Liver (tissue), 3 donors: ENCODE data around the gene FBN1.

Experiments
- ATF3 ChIP-seq: IDR thresholded peaks from 2 replicates; pipeline ENCODE4 v1.6.1; 2016; ENCODE audit warnings: antibody characterized with exemption
- CTCF ChIP-seq: fragments of 150-350 bp; IDR thresholded peaks from 2 replicates; pipeline ENCODE4 v1.5.1; 2017; ENCODE audit warnings: improper control_type of control experiment, low read depth, low read length; ENCODE audit not compliant: missing input control
- EGR1 ChIP-seq, 2 donors: IDR thresholded peaks; 2 replicates each; pipeline ENCODE4 v1.6.1; 2016 to 2018; ENCODE audit warnings: antibody characterized with exemption in 2 of 2, low read depth in 2 of 2
- FOXA2 ChIP-seq: IDR thresholded peaks from 2 replicates; pipeline ENCODE4 v1.6.1; 2016; ENCODE audit warnings: antibody characterized with exemption
- RAD21 ChIP-seq, 2 donors: IDR thresholded peaks; 2 replicates each; pipeline ENCODE4 v1.6.1; 2016; ENCODE audit warnings: antibody characterized with exemption in 2 of 2, mild to moderate bottlenecking in 2 of 2
- RXRA ChIP-seq, 2 donors: IDR thresholded peaks; 2 replicates each; pipeline ENCODE4 v1.6.1; 2017 to 2018; ENCODE audit warnings: antibody characterized with exemption in 2 of 2, mild to moderate bottlenecking in 1 of 2
- TAF1 ChIP-seq: conservative IDR thresholded peaks from 2 replicates; pipeline ENCODE4 v1.6.1; 2016; ENCODE audit warnings: antibody characterized with exemption, mild to moderate bottlenecking
- ZBTB33 ChIP-seq: IDR thresholded peaks from 2 replicates; pipeline ENCODE4 v1.6.1; 2016; ENCODE audit warnings: antibody characterized with exemption
- donor health status: healthy.
- donor health status: healthy.

GRCh38 chr15:48397841-48398240, 247.7 kb downstream of the FBN1 start:
- no peak for TF ChIP-seq FOXA2
- TF ChIP-seq ATF3: no peak
- TF ChIP-seq CTCF: no peak
- TF ChIP-seq RAD21 (IDR thresholded peaks at IDR 0.05): no peak
- TF ChIP-seq EGR1 (IDR thresholded peaks at IDR 0.05; ENCODE audit: low read depth in 2 of 2): no peak
- no peak for TF ChIP-seq TAF1
- no peak for TF ChIP-seq ZBTB33
- TF ChIP-seq RXRA (IDR thresholded peaks at IDR 0.05): no peak
